ACHN (cell line): ENCODE data around the gene TMED8.
"Not testable (repeated sequence)": the region's sequence is repeated elsewhere in the genome, so short reads cannot be mapped to it uniquely, and the experiment has no call there.

ENCODE experiments used
- DNase-seq: peaks from one replicate; pipeline ENCODE4 v3.0.0-alpha.2; 2015
- in situ Hi-C: cut with HindIII; loops from 2 replicates; pipeline ENCODE4 v1.10.0; 2017; ENCODE audit warnings: low sequenced_read_pairs, low pct_ligation_motif_present, low pct_unique_long_range_greater_than_20kb

Gene TMED8

GRCh38 chr14:77372304-77372841, 4.5 kb downstream of the TMED8 start:
- peak; percentile 1 for DNase-seq

GRCh38 chr14:77369285-77369684, 7.6 kb downstream of the TMED8 start:
- in situ Hi-C loops, result no loop called here
- no peak for DNase-seq

More at GRCh38 chr14:77372304-77372841, 4.5 kb downstream of the TMED8 start:
- in situ Hi-C loops, result no loop called here

GRCh38 chr14:77364146-77364545, 12.7 kb downstream of the TMED8 start:
- DNase-seq, result no peak
- in situ Hi-C loops, result no loop called here

- no peak for DNase-seq
- in situ Hi-C loops, result no loop called here
Measured at GRCh38 chr14:77359626-77360025, 17.3 kb downstream of the TMED8 start.

- no peak for DNase-seq
- in situ Hi-C loops, result no loop called here
Measured at GRCh38 chr14:77356899-77357298, 20.0 kb downstream of the TMED8 start.

GRCh38 chr14:77355811-77356210, 21.1 kb downstream of the TMED8 start:
- DNase-seq, result no peak
- in situ Hi-C loops, result no loop called here

- DNase-seq, result no peak
- in situ Hi-C loops, result no loop called here
Measured at GRCh38 chr14:77353469-77354141, 23.3 kb downstream of the TMED8 start.

GRCh38 chr14:77347751-77348150, 29.1 kb downstream of the TMED8 start:
- in situ Hi-C loops, result no loop called here
- DNase-seq, result no peak

GRCh38 chr14:77346495-77346894, 30.4 kb downstream of the TMED8 start:
- in situ Hi-C loops, result no loop called here
- DNase-seq, result no peak

- in situ Hi-C loops, result no loop called here
- no peak for DNase-seq
Measured at GRCh38 chr14:77344377-77344996, 32.4 kb downstream of the TMED8 start.

- no peak for DNase-seq
- in situ Hi-C loops, result no loop called here
Measured at GRCh38 chr14:77343662-77344061, 33.2 kb downstream of the TMED8 start.

GRCh38 chr14:77342726-77343397, 34.0 kb downstream of the TMED8 start:
- in situ Hi-C loops, result no loop called here
- no peak for DNase-seq

GRCh38 chr14:77340389-77340788, 36.5 kb downstream of the TMED8 start:
- in situ Hi-C loops, result no loop called here
- DNase-seq, result no peak

- in situ Hi-C loops, result no loop called here
- peak; percentile 49 for DNase-seq
Measured at GRCh38 chr14:77339407-77339806, 37.5 kb downstream of the TMED8 start.

GRCh38 chr14:77338302-77338701, 38.6 kb downstream of the TMED8 start:
- no peak for DNase-seq
- in situ Hi-C loops, result no loop called here

- in situ Hi-C loops, result no loop called here
- DNase-seq, result no peak
Measured at GRCh38 chr14:77337880-77338279, 39.0 kb downstream of the TMED8 start.

- DNase-seq, in situ Hi-C loops: not testable (repeated sequence)
Measured at GRCh38 chr14:77337255-77337654, 39.6 kb downstream of the TMED8 start.

GRCh38 chr14:77335576-77335975, 41.3 kb downstream of the TMED8 start:
- in situ Hi-C loops, result no loop called here
- no peak for DNase-seq

GRCh38 chr14:77329872-77330271, 47.0 kb downstream of the TMED8 start:
- DNase-seq, result no peak
- in situ Hi-C loops, result no loop called here

- in situ Hi-C loops, result no loop called here
Measured at GRCh38 chr14:77327111-77327510, 49.8 kb downstream of the TMED8 start.

More at GRCh38 chr14:77327111-77327510, 49.8 kb downstream of the TMED8 start:
- DNase-seq, result no peak
